AG09309 (cell line): ENCODE data around the gene MESP2.

ENCODE experiments used
- DNase-seq: peaks from one replicate; pipeline ENCODE4 v3.0.0-alpha.2; 2010; ENCODE audit warnings: low read depth
- H3K4me3 ChIP-seq: 2 replicates; pipeline ENCODE4 v1.5.1; 2011; ENCODE audit warnings: mild to moderate bottlenecking, low read depth, low read length, moderate library complexity; ENCODE audit not compliant: control insufficient read depth
- TF ChIP-seq, protein P1 (sequence below): IDR thresholded peaks from 2 replicates; pipeline ENCODE4 v1.5.1; 2011; ENCODE audit warnings: mild to moderate bottlenecking, low read depth, low read length, inconsistent platforms; ENCODE audit not compliant: insufficient read depth, control insufficient read depth; ENCODE audit errors: missing control alignments

MESP2 gene

GRCh38 chr15:89799011-89799911, 23.1 kb downstream of the MESP2 start:
- no peak overlapping the region for H3K4me3 ChIP-seq
- TF ChIP-seq, protein P1, sequence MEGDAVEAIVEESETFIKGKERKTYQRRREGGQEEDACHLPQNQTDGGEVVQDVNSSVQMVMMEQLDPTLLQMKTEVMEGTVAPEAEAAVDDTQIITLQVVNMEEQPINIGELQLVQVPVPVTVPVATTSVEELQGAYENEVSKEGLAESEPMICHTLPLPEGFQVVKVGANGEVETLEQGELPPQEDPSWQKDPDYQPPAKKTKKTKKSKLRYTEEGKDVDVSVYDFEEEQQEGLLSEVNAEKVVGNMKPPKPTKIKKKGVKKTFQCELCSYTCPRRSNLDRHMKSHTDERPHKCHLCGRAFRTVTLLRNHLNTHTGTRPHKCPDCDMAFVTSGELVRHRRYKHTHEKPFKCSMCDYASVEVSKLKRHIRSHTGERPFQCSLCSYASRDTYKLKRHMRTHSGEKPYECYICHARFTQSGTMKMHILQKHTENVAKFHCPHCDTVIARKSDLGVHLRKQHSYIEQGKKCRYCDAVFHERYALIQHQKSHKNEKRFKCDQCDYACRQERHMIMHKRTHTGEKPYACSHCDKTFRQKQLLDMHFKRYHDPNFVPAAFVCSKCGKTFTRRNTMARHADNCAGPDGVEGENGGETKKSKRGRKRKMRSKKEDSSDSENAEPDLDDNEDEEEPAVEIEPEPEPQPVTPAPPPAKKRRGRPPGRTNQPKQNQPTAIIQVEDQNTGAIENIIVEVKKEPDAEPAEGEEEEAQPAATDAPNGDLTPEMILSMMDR: no peak
- DNase-seq: no peak

DNA sequence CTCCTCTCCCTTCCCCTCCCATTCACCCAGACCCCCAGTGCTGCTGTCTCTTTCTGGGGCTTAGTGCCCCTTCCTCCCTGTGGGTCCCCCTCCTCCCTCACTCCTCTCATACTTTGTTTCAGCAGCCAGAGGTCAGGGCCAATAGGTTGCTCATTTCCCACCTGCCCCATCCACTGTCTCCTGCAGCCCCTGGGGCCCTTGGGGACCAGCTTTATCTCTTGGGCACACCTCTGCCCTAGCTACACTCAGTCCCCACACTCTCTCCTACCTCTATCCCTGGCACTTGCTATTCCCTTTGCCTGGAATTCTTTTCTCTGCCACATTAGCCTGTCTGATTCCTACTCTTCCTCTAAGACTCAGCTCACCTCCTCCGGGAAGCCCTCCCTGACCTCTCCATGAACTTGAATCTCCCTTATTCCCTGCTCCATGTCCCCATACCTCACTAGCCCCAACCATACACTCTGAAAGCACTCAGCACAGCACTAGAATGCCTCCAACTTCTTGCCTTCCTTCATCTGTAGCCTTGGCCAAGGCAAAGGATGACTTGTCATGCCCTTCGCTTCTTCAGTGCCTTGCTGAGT, 23.9 kb downstream of the MESP2 start:
- H3K4me3 ChIP-seq: no peak overlapping the region
- TF ChIP-seq, protein P1: no peak
- no peak for DNase-seq

GRCh38 chr15:89801471-89802195, 25.5 kb downstream of the MESP2 start:
- TF ChIP-seq, protein P1: no peak
- H3K4me3 ChIP-seq: no peak overlapping the region
- DNase-seq: no peak

- TF ChIP-seq, protein P1: no peak
- H3K4me3 ChIP-seq: no peak overlapping the region
- no peak for DNase-seq
Observed at GRCh38 chr15:89802231-89802928, 26.2 kb downstream of the MESP2 start.

DNA sequence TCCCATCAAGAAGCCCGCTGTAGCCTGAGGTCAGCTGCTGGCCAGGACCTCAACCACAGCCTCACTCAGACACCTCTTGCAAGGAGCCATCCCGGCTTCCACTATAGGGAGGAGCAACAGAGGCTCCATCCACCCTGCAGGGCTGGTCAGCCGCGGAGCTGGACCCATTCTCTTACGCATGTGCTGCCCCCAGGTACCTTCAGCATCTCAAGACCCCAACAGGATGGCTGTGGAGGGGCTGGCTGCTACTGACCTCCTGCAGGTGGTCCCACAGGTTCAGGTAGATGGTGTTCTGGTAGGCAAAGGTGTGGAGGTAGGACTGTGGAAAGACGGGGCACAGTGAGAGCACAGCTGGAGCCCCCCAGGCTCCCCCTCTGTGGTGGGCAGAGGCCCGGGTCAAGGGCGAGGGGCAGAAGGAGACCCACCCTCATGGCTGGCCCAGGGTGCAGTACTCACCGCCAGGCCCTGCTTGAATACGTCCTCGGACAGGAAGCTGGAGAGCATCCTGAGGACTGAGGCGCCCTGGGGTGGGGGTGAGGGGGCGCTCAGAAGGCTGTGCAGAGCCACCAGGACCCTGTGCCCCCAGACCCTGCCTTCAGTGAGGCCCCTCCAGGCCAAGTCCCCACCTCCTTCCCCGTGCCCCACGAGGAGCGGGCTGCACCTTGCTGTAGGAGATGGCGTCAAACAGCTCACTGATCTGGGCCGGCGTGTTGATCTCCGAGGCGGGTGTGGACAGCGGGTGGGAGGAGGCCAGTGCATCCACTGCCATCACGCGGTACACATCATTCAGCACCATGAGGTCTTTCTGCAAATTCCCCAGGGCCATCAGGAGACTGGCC, 27.1 kb downstream of the MESP2 start:
- H3K4me3 ChIP-seq: no peak overlapping the region
- TF ChIP-seq, protein P1: no peak
- no peak for DNase-seq
